ENCODE data around the gene INPP5J.
"Not testable (repeated sequence)": the region's sequence is repeated elsewhere in the genome, so short reads cannot be mapped to it uniquely, and the experiment has no call there.

Gene INPP5J

DNA sequence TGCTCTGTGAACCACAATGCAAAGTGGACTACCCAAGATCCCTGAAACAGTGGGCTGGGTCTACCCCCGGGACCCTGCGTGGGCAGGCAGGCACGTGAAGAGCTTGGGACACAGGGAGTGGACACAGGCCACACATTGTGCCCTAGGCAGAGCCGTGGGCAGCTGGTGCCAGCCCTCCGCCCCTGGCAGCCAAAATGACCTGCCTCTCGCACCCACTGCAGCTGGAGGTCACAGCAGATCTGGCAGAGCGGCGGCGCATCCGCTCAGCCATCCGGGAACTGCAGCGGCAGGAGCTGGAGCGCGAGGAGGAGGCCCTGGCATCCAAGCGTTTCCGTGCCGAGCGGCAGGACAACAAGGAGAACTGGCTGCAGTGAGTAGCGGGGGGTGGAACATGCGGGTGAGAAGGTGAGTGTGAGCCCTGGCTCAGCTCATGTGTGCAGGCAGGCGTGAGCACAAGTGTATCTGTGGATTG is 35.0 kb upstream of the INPP5J start:
- DNase-seq (ENCODE audit: low read depth), result no peak

DNA sequence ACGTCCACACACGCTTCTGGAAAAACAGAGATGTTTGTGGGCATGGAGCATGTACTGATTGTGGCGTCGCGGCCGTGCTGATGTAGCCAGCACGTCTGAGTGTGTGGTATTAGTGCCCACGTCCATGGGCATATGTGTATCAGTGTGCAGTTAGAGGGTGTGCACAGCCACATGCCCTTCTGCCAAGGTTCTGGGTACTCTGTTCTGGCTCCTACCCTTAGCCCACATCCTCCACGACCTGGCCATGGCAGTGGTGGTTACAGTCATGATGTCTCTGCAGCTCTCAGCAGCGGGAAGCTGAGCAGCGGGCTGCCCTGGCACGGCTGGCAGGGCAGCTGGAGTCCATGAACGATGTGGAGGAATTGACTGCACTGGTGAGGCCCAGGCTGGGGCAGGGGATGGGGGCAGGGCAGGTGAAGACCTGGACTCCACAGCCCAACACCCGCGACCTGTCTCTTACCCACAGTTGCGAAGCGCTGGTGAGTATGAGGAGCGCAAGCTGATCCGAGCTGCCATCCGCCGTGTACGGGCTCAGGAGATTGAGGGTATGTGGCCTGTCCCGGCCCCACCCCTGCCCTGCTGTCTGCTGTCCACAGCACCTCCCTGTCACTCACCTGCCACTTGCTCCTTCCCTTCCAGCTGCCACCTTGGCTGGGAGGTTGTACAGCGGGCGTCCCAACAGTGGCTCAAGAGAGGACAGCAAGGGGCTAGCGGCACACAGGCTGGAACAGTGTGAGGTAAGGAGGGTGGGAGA is 34.4 kb upstream of the INPP5J start:
- DNase-seq (ENCODE audit: low read depth), result no peak

DNA sequence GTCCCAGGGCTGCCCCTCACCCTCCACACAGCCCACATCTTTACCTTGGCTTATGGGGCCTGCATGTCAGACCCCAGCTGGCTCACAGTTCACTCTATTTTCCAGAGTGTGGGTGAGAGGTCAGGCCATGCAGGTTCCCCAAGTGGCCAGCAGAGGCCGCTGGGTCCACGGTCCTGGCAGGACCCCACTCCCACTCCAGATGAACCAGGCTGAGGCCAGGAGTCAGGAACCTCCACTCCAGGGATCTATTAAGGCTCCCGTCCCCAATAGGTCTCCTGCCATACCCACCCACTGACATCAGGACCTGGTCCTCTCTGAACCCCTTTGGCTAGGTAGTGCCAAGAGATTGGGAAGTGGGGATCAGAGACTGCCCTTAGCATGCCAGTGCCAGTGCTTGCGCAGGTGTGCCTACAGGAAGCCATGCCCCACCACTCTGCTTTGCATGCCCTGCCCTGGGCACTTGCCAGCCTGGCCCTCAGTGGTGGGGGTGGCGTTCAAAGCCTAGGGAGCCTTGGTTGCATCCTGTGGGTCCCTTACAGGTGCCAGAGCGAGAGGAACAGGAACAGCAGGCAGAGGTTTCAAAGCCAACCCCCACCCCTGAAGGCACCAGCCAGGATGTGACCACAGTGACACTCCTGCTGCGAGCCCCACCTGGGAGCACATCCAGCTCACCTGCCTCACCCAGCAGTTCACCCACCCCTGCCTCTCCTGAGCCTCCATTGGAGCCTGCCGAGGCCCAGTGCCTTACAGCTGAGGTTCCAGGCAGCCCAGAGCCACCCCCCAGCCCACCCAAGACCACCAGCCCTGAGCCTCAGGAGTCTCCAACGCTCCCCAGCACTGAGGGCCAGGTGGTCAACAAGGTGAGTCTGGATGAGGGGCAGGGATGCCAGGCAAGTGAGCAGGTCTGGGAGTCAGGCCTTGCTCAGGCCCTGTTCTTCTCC is 33.3 kb upstream of the INPP5J start:
- no peak for DNase-seq (ENCODE audit: low read depth)

DNA sequence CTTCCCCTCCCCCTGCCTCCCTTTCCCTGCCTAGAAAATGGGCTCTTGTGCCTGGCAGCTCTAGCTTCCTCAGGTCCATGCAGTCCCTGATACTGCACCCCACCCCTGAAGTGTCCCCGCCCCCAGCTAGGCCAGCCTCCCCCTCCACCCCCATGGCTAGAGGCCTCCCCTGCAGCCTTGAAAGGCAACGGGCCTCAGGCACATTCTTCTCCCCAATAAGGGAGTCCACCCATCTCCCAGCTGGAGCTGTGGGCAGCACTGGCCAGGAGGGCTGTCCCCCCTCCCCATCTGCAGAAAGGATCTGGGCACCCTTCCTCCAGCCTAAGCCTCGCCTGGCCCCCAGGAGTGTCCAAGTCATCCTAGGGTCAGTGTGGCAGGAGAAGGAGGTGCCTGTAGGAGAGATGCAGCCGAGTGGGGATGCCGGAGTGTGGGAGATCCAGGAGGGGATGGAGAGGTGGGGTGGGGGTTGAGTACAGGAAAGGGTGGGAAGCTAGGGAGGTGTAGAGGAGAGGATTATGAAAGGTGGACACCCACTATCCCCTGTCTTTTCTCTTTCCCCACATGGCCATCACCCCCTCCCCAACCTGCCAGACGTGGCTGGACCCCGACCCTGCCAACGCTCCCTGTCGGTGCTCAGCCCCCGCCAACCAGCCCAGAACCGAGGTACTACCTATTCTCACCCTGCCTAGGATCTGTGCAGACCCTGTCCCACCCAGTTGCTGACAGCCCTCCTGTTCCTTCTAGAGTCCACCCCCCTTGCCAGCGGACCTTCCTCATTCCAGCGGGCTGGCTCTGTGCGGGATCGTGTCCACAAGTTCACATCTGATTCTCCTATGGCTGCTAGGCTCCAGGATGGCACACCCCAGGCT is 32.3 kb upstream of the INPP5J start:
- DNase-seq (ENCODE audit: low read depth), result no peak

DNA sequence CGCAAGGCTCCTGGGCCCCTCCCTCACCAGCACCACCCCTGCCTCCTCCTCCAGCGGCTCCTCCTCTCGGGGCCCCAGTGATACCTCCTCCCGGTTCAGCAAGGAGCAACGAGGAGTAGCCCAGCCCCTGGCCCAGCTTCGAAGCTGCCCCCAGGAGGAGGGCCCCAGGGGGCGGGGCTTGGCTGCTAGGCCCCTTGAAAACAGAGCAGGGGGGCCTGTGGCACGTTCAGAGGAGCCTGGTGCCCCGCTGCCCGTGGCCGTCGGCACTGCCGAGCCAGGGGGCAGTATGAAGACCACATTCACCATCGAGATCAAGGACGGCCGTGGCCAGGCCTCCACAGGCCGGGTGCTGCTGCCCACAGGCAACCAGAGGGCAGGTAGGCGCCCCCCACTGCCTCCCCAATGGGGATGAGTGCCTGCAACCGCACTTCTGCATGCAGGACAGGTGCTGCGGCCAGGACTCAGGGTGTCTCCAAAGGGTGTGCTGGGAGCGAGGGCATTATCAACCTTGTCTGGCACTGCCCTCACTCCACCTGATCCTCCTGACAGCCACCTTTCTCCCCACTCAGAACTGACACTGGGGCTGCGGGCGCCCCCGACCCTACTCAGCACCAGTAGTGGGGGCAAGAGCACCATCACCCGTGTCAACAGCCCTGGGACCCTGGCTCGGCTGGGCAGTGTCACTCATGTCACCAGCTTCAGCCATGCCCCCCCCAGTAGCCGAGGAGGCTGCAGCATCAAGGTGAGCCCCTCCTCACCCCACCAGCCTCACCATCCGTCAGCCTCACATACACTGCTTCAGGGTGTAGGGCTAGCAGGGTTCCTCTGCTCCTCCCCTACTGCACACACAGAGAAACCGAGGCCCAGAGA is 31.4 kb upstream of the INPP5J start:
- no peak for DNase-seq (ENCODE audit: low read depth)

DNA sequence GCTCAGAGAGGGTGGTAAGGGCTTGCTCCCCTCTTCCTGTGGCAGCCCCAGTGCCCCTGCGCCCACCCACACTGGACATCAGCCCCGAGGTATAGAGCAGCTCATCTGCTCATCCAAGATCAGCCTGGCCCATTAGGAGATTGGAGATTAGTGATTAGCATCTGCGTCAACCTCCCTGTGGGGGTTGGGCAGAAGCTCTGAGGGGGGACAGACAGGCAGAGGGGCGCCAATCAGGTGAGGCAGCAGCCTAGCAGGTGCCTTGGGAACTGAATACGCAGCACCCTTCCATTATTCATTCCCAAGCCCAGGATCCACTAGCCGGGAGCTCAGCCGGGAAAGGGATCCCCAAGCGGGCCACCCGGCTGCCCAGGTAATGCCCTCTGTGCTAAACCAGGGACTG is 30.6 kb upstream of the INPP5J start:
- DNase-seq (ENCODE audit: low read depth), result no peak

DNA sequence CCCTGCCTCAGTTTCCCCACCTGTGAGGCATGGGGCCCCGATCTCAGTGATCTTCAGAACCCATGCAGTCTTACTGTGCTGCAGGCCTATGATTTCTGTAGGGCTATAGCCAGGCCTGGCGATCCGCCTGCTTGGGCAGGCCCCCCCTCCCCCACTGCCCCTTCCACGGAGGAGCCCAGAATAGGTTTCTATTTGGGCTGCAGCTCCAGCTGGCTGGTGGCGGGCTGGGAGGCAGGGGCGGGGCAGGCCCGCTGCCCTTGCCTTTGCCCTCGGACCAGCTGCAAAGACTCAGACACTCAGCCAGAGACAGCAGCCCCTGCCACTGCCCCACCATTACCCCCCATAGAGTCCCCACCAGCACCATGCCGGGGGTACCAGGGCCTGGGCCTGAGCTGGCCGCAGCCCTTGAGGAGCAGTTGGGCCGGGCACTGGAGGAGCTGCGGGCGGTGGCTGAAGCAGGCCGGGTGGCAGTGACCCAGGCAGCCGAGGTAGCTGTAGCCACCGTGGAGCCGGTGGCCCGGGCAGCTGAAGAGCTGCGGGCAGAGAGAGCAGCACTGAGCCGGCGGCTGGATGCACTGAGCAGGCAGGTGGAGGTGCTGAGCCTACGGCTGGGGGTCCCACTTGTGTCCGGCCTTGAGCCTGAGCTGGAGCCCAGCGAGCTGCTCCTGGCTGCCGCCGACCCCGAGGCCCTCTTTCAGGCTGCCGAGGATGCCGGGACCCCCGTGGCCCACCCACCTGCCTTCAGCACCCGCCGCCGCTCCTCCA is 29.5 kb upstream of the INPP5J start:
- no peak for DNase-seq (ENCODE audit: low read depth)

DNA sequence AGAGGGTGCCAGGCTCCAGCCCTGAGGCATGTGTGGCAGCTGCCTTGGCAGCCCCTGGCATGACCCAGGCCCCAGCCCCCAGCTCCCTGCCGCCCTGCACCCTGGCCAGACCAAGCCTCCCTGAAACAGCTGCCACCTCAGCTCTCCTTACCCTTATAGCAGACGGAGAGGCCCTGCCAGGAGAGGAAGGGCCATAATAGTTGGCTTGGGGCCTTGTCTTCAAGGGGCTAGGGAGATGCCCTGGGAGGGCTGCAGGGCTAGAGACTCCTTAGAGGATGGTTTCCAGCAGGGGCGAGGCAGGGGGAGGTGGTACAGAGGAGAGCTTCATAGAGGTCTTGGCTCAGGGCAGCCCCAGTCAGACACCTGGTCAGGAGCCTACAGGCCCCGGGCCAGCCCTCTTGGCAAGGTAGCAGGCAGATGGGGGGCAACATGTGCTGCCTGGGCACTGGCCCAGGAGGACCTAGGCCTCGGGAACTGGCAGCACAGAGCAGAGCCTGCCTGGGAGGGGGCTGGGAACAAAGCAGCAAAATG is 28.7 kb upstream of the INPP5J start:
- DNase-seq (ENCODE audit: low read depth), result no peak

DNA sequence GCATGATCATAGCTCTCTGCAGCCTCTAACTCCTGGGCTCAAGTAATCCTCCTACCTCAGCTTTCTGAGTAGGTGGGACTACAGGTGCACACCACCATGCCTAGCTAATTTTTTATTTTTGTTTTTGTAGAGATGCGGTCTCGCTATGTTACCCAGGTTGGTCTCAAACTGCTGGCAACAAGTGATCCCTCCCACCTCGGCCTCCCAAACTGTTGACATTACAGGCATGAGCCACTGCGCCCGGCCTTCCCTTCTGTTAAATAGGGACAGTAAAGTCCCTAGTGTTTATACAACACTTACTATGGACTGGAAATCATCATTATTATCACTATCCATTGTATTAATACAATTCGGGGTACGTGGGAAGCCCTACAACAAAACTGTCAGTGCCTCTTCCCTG is 28.0 kb upstream of the INPP5J start:
- DNase-seq (ENCODE audit: low read depth), result no peak

DNA sequence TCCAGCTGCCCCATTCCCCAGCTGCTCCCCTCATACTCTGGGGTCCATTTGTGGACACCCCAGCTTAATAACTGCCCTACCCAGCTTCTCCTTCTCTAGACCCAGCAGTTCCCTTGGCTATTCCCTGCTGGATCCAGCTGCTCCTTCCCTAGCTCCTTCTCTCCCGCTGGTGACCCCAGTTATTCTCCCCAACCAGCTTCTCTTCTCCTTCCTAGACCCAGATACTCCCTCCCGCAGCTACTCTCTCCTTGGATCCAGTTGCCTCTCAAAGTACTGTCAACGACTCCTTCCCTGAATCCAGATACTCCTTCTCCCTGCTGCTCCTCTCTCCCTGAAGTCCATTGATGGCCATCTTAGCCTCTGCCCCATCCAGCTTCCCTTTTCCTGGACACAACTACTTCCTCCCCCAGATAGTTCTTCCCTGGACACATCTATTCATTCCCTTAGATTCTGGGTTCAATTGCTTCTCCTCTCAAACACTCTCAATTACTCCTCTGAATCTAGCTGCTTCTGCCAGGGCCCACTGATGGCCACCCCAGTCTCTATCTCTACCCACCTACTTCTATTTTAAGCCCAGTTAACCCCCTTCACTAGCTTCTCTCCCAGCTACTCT is 27.0 kb upstream of the INPP5J start:
- DNase-seq (ENCODE audit: low read depth), result no peak

DNA sequence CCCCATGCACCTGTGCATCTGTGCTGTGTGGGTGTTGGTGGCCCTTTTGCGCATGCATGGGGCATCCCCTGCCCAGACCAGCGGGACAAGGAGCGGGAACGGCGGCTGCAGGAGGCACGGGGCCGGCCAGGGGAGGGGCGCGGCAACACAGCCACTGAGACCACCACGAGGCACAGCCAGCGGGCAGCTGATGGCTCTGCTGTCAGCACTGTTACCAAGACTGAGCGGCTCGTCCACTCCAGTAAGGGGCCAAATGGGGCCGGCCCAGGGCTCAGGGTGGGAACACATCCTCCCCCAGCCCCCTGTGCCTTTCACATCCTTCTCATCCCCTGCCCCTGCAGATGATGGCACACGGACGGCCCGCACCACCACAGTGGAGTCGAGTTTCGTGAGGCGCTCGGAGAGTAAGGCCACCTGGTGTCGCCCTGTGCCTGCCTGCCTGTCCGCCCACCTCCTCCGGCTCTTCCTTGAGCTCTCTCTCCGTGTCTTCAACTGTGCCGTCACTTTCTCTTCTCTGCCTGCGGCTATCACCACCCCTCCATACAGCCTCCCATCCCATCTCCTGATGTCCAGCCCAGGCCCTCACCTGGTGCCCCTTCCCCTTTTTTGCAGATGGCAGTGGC is 26.0 kb upstream of the INPP5J start:
- no peak for DNase-seq (ENCODE audit: low read depth)

DNA sequence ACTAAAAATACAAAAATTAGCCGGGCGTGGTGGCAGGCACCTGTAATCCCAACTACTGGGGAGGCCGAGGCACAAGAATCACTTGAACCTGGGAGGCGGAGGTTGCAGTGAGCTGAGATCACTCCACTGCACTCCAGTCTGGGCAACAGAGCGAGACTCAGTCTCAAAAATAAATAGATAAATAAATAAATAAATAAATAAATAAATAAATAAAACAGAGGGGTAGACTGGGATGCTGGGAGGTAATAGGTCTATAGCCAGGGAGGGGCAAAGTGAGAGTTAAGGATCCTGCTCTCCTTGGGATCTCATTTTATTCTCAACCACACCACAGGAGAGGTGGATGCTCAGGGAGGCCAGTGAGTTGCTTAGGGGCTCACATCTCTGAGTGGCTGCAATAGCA is 25.2 kb upstream of the INPP5J start:
- not testable (repeated sequence) for DNase-seq (ENCODE audit: low read depth)

DNA sequence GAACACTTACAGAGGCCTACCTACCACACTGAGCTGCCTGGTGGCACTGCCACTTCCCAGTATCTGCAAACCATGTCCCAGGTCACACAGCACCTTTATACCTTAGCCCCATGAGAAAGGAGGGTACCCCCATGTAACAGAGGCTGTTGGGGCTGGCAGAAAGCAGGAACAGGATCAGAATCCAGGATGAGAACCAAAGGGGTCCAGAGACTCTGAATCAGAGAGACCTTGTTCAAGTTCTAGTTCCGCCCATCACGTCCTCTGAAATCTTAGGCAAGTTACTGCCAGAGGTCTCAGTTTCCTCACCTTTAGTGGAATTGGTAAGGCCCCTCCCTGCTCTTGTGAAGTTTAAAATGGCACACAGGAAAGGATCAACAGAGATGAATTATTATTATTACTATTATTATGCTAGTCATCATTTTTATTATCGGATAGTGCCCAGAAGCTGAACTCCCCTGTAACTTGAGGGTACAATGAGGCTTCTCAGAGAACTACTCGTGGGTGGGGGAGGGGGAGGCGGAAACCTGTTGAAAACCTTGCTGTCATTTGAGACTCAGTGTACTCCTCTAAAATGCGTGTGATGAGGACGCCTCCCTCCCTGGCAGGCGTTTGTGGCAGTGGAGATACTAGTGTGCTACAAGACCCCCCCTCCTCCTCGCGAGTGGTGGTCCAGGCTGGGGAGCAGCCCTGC is 24.7 kb upstream of the INPP5J start:
- no peak for DNase-seq (ENCODE audit: low read depth)

DNA sequence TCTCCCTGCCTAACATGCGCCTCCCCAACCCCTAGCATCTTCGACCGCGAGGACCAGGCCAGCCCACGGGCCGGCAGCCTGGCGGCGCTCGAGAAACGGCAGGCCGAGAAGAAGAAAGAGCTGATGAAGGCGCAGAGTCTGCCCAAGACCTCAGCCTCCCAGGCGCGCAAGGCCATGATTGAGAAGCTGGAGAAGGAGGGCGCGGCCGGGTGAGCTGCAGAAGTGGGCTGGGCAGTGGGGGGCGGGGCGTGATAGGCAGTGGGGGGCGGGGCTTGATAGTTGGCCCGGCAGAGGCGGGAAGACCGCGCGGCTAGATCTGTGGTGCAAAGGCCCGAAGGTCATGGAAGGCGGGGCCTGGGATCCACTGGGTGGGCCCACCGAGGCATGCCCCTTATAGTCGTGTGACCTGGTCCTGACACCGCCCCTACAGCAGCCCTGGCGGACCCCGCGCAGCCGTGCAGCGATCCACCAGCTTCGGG is 24.1 kb upstream of the INPP5J start:
- no peak for DNase-seq (ENCODE audit: low read depth)

DNA sequence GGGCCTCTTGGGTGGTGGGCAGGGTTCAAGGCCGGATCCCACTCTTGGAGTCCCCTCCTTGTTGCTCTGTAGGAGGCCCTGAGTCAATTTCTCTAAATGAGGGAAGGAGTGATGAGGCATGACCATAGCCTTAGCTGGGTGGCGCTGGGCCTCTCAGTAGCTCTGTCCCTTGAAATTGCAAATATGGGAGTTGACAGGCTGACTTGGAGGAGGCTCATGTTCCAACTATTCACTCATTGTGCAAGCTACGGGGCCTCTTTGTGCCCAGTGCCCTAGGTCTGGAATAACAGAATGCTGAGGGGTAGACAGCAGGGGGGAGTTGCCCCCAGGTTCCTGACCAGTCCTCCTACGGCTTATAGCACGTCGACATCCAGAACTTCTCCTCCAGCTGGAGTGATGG is 23.4 kb upstream of the INPP5J start:
- DNase-seq (ENCODE audit: low read depth), result no peak

DNA sequence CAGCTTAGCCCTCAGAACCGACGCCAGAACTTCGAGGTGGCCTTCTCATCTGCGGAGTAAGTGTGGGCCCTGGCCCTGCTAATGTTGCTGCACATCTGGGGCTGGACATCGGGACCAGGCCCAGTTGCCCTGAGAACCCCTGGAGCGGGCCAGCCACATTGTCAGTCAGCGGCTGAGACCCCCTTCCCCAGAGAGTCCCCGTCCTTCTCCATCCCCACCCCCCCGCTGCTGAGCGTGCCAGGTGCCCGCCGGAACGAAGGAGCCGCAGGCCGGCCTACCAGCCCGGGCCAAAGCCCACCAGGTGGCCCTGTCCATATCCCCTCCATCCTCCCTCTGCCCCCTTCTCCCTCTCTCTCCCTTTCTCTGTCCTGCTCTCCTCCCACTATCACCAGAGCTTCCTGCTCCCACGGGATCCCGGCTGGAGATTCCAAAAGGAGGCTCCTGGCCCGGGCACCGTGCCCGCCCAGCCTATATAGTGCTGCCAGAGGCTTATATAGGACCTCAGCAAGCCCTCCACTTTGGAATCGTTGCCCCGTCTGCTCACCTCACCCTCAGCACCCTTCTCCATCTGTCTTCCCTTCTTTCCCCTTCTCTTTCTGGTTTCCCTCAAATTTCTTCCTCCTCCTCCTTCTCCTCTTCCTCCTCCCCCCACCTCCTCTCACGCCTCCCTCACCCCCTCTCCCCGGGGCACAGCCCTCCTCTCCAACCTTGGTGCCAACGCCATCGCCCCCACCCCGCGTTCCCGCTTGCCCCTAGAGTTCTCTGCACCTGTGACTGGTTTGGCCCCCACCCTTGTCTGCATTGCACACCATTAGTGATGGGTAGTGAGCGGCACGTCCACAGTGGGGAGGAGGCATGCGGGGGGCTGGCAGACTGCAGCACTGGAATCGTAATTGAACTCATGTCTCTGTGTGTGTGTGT is 22.7 kb upstream of the INPP5J start:
- DNase-seq (ENCODE audit: low read depth), result no peak

DNA sequence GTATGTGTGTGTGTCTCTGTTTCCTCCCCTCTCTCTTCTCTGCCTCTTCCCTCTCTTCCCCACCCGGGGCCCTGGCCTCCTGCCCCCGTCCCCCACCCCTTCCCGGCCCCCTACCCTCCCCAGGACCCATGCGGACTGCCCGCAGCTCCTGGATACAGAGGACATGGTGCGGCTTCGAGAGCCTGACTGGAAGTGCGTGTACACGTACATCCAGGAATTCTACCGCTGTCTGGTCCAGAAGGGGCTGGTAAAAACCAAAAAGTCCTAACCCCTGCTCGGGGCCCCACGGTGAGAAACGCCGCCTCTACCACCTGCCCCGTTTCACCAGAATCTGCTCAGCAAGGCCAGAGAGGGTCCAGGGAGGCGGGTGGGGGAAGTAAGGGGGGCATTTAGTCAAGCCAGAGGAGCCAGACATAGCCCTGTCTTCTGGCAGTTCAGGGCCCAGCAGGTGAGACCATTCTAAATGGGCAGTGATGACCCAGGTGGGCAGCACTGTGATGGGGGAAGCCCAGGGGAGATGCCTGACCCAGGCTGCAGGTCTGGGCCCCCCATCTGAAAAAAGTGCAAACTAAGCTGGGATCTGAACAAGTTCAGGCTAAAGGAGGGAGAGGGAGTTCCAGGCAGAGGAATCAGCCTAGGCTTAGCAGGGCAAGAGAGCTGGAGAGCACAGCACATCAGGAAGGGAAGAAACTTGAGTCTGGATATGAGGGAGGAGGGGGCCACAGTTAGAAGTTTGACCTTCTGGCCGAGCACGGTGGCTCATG is 21.8 kb upstream of the INPP5J start:
- DNase-seq (ENCODE audit: low read depth), result no peak

All from stimulated activated CD8-positive, alpha-beta memory T cell treated with anti-CD3 and anti-CD28 coated beads, Interleukin-15, amount 100 ng/mL, for 1 hour (primary cell).